Keratinocyte (primary cell): ENCODE data around the gene CDKN2AIP.

Experiments
- EZH2 ChIP-seq: IDR thresholded peaks from one replicate; pipeline ENCODE4 v1.6.1; 2012; ENCODE audit warnings: inconsistent platforms, mild to moderate bottlenecking, low read length, moderate library complexity
- TF ChIP-seq, protein P1 (sequence below), 3 experiments: IDR thresholded peaks in 1 of 3; conservative IDR thresholded peaks in 1 of 3; optimal IDR thresholded peaks in 1 of 3; 2 replicates in 2 of 3; 3 replicates in 1 of 3; pipeline versions ENCODE3 to v1.5.1; 2011; ENCODE audit warnings: low read length in 3 of 3, mild to moderate bottlenecking in 3 of 3, moderate library complexity in 2 of 3, control low read depth in 1 of 3, inconsistent platforms in 1 of 3; ENCODE audit not compliant: insufficient read depth in 2 of 3; ENCODE audit errors: extremely low read depth in 1 of 3

- no peak for TF ChIP-seq EZH2
- TF ChIP-seq, protein P1, sequence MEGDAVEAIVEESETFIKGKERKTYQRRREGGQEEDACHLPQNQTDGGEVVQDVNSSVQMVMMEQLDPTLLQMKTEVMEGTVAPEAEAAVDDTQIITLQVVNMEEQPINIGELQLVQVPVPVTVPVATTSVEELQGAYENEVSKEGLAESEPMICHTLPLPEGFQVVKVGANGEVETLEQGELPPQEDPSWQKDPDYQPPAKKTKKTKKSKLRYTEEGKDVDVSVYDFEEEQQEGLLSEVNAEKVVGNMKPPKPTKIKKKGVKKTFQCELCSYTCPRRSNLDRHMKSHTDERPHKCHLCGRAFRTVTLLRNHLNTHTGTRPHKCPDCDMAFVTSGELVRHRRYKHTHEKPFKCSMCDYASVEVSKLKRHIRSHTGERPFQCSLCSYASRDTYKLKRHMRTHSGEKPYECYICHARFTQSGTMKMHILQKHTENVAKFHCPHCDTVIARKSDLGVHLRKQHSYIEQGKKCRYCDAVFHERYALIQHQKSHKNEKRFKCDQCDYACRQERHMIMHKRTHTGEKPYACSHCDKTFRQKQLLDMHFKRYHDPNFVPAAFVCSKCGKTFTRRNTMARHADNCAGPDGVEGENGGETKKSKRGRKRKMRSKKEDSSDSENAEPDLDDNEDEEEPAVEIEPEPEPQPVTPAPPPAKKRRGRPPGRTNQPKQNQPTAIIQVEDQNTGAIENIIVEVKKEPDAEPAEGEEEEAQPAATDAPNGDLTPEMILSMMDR (optimal IDR thresholded peaks at IDR 0.05 in 1 of 3, IDR thresholded peaks at IDR 0.05 in 1 of 3, conservative IDR thresholded peaks at IDR 0.05 in 1 of 3; ENCODE audit: extremely low read depth in 1 of 3, insufficient read depth in 2 of 3, low read length in 3 of 3): no peak
Observed at GRCh38 chr4:183430317-183430993, 14.0 kb upstream of the CDKN2AIP start.
